ENCODE results near the gene ATG4D. TPM values are rescaled to one million over a fixed set of nuclear protein-coding genes. Genes with fewer than 3 reads are reported as not detected.

ATG4D gene
- total RNA-seq, 1 experiment from 2014 or later = 59.4 TPM

DNA sequence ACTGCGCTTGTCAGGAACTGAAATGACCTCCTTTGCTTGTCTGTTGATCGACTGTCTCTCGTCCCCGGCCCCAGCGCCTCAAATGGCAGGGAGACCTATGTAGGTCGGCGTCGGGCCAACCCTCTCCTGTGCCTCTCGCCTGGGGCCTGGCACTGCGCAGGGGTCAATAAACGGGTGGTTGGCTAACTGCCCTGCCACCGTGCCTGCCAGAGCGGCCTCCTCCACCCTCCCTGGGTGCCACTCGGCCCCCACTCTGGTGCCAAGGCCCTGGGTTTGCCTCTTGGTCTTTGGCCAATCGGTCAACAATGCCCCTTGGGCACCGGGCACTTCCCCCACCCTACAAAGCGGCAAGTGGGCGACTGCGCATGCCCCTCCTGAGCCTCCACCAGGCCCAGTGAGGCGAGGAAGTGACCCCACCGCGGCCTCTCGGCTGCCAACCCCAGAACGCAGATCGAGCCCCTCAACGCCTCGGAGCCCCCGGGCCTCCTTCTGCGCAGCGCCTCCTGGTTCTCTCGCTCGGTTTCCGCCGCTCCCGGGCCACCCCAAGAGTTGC is 41.7 kb upstream of the ATG4D start (continued):
- TF ChIP-seq, protein P1, sequence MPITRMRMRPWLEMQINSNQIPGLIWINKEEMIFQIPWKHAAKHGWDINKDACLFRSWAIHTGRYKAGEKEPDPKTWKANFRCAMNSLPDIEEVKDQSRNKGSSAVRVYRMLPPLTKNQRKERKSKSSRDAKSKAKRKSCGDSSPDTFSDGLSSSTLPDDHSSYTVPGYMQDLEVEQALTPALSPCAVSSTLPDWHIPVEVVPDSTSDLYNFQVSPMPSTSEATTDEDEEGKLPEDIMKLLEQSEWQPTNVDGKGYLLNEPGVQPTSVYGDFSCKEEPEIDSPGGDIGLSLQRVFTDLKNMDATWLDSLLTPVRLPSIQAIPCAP (CRISPR knock-in tag; IDR thresholded peaks at IDR 0.05) = no peak
- TF ChIP-seq, protein P2, sequence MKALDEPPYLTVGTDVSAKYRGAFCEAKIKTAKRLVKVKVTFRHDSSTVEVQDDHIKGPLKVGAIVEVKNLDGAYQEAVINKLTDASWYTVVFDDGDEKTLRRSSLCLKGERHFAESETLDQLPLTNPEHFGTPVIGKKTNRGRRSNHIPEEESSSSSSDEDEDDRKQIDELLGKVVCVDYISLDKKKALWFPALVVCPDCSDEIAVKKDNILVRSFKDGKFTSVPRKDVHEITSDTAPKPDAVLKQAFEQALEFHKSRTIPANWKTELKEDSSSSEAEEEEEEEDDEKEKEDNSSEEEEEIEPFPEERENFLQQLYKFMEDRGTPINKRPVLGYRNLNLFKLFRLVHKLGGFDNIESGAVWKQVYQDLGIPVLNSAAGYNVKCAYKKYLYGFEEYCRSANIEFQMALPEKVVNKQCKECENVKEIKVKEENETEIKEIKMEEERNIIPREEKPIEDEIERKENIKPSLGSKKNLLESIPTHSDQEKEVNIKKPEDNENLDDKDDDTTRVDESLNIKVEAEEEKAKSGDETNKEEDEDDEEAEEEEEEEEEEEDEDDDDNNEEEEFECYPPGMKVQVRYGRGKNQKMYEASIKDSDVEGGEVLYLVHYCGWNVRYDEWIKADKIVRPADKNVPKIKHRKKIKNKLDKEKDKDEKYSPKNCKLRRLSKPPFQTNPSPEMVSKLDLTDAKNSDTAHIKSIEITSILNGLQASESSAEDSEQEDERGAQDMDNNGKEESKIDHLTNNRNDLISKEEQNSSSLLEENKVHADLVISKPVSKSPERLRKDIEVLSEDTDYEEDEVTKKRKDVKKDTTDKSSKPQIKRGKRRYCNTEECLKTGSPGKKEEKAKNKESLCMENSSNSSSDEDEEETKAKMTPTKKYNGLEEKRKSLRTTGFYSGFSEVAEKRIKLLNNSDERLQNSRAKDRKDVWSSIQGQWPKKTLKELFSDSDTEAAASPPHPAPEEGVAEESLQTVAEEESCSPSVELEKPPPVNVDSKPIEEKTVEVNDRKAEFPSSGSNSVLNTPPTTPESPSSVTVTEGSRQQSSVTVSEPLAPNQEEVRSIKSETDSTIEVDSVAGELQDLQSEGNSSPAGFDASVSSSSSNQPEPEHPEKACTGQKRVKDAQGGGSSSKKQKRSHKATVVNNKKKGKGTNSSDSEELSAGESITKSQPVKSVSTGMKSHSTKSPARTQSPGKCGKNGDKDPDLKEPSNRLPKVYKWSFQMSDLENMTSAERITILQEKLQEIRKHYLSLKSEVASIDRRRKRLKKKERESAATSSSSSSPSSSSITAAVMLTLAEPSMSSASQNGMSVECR (CRISPR knock-in tag; IDR thresholded peaks at IDR 0.05; ENCODE audit: borderline replicate concordance) = peak; percentile 41; the same call in 1 of the 2 replicates
- TF ChIP-seq, protein P3, sequence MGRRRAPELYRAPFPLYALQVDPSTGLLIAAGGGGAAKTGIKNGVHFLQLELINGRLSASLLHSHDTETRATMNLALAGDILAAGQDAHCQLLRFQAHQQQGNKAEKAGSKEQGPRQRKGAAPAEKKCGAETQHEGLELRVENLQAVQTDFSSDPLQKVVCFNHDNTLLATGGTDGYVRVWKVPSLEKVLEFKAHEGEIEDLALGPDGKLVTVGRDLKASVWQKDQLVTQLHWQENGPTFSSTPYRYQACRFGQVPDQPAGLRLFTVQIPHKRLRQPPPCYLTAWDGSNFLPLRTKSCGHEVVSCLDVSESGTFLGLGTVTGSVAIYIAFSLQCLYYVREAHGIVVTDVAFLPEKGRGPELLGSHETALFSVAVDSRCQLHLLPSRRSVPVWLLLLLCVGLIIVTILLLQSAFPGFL (CRISPR knock-in tag; IDR thresholded peaks at IDR 0.05; ENCODE audit: borderline replicate concordance) = no peak
- TF ChIP-seq ETV6 (CRISPR knock-in tag; IDR thresholded peaks at IDR 0.05) (no peak), RELA (CRISPR knock-in tag; IDR thresholded peaks at IDR 0.05; ENCODE audit: borderline replicate concordance) (no peak), FOXP1 (CRISPR knock-in tag; IDR thresholded peaks at IDR 0.05; ENCODE audit: borderline replicate concordance) (no peak)
- TF ChIP-seq, protein P4, sequence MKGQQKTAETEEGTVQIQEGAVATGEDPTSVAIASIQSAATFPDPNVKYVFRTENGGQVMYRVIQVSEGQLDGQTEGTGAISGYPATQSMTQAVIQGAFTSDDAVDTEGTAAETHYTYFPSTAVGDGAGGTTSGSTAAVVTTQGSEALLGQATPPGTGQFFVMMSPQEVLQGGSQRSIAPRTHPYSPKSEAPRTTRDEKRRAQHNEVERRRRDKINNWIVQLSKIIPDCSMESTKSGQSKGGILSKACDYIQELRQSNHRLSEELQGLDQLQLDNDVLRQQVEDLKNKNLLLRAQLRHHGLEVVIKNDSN (CRISPR knock-in tag; IDR thresholded peaks at IDR 0.05) = peak; percentile 9; the same call in 1 of the 2 replicates
- TF ChIP-seq, protein P5, sequence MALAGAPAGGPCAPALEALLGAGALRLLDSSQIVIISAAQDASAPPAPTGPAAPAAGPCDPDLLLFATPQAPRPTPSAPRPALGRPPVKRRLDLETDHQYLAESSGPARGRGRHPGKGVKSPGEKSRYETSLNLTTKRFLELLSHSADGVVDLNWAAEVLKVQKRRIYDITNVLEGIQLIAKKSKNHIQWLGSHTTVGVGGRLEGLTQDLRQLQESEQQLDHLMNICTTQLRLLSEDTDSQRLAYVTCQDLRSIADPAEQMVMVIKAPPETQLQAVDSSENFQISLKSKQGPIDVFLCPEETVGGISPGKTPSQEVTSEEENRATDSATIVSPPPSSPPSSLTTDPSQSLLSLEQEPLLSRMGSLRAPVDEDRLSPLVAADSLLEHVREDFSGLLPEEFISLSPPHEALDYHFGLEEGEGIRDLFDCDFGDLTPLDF (CRISPR knock-in tag; IDR thresholded peaks at IDR 0.05) = no peak

DNA sequence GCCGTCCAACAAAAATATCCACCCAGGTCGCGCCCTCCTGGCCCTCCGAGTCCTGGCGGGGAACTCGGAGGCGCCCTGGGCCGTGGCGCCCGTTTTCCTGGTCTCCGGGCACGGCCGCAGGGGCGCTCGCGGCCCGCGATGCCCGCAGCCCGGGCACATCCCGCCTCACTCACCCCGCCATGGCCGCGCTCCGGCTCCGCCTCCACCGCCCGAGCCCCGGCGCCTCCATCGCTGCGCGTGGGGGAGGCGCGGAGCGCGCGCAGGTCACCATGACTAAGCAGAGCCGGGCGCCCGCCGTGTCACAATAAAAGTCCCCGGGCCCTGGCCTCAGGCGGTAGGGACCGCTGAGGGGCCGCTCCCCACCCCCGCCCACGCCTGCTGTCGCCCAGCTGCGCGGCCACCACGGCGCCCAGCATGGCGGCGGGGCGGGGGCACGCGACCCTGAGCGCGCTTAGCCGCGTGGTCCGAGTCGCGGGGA is 41.1 kb upstream of the ATG4D start:
- Mint-ChIP-seq H3K27ac (no peak overlapping the region), H3K36me3 (peaks cover 12% of the 10 kb centered on the region), H3K4me3 (peak overlapping the region; percentile 83), H3K27me3 (ENCODE audit: low read depth) (0 out of 2 replicates have a peak, but pooled peaks cover 4% of the 10 kb centered on the region), H3K4me1 (peaks cover 26% of the 10 kb centered on the region), H3K9me3 (0 out of 2 replicates have a peak, but pooled peaks cover 3% of the 10 kb centered on the region)
- POLR2A ChIA-PET = interaction anchor here (0.6 kb wide), 3 partner anchors 103 to 642 kb away, joined by 3 to 4 read pairs (median 3); no protein-coding TSS in a partner anchor
- ATAC-seq (peak; percentile 67), DNase-seq (ENCODE audit: low spot score) (peak; percentile 89)
- CTCF ChIA-PET = interaction anchor here (0.6 kb wide), 2 partner anchors 27 to 50 kb away, joined by 4 to 6 read pairs; no protein-coding TSS in a partner anchor
- TF ChIP-seq ETV6 (CRISPR knock-in tag; IDR thresholded peaks at IDR 0.05) (peak; percentile 41; the same call in 1 of the 2 replicates), RORB (CRISPR knock-in tag; IDR thresholded peaks at IDR 0.05) (no peak), ZNF396 (CRISPR knock-in tag; IDR thresholded peaks at IDR 0.05; ENCODE audit: borderline replicate concordance) (no peak), MYBL2 (CRISPR knock-in tag; IDR thresholded peaks at IDR 0.05) (peak; percentile 68; the same call in 1 of the 2 replicates), ZNF671 (CRISPR knock-in tag; IDR thresholded peaks at IDR 0.05) (no peak), CBFB (CRISPR knock-in tag; IDR thresholded peaks at IDR 0.05; ENCODE audit: low read depth) (no peak), NR2C2 (CRISPR knock-in tag; IDR thresholded peaks at IDR 0.05) (no peak), ZNF121 (CRISPR knock-in tag; IDR thresholded peaks at IDR 0.05) (0 out of 2 replicates have a peak, but pooled peaks have one; percentile 4), ZNF317 (CRISPR knock-in tag; IDR thresholded peaks at IDR 0.05; ENCODE audit: borderline replicate concordance, low read depth) (peak; percentile 5; the same call in 1 of the 2 replicates)
- TF ChIP-seq, protein P6, sequence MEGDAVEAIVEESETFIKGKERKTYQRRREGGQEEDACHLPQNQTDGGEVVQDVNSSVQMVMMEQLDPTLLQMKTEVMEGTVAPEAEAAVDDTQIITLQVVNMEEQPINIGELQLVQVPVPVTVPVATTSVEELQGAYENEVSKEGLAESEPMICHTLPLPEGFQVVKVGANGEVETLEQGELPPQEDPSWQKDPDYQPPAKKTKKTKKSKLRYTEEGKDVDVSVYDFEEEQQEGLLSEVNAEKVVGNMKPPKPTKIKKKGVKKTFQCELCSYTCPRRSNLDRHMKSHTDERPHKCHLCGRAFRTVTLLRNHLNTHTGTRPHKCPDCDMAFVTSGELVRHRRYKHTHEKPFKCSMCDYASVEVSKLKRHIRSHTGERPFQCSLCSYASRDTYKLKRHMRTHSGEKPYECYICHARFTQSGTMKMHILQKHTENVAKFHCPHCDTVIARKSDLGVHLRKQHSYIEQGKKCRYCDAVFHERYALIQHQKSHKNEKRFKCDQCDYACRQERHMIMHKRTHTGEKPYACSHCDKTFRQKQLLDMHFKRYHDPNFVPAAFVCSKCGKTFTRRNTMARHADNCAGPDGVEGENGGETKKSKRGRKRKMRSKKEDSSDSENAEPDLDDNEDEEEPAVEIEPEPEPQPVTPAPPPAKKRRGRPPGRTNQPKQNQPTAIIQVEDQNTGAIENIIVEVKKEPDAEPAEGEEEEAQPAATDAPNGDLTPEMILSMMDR (IDR thresholded peaks at IDR 0.05) = no peak
- TF ChIP-seq, protein P7, sequence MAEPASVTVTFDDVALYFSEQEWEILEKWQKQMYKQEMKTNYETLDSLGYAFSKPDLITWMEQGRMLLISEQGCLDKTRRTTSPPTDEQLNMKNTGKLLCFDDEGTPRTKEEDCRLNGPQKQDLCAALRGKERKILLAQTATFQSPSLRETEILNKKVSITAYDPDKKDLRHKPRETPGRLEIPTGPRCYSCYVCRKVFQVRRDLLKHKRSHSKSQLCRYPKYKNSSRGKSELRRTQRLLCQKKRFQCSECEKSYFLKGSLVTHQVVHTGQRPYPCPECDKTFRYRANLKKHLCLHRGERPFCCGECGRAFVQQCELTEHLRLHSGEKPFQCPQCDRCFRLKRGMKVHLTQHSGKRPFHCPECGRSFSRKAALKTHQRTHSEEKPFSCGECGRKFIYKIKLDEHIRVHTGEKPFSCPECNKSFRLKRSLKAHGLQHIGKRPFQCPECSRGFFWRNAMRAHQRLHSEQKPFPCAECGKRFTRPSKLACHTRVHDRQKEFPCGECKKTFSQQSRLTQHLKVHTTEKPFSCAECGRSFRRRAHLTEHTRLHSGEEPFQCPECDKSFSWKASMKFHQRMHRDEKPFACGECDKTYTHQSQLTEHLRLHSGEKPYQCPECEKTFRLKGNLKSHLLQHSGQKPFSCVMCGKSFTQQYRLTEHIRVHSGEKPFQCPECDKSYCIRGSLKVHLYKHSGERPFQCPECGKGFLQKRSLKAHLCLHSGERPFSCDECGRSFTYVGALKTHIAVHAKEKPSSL (CRISPR knock-in tag; conservative IDR thresholded peaks at IDR 0.05) = no peak
- TF ChIP-seq, protein P8, sequence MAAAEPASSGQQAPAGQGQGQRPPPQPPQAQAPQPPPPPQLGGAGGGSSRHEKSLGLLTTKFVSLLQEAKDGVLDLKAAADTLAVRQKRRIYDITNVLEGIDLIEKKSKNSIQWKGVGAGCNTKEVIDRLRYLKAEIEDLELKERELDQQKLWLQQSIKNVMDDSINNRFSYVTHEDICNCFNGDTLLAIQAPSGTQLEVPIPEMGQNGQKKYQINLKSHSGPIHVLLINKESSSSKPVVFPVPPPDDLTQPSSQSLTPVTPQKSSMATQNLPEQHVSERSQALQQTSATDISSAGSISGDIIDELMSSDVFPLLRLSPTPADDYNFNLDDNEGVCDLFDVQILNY (CRISPR knock-in tag; IDR thresholded peaks at IDR 0.05) = peak; percentile 64
- TF ChIP-seq, protein P9, sequence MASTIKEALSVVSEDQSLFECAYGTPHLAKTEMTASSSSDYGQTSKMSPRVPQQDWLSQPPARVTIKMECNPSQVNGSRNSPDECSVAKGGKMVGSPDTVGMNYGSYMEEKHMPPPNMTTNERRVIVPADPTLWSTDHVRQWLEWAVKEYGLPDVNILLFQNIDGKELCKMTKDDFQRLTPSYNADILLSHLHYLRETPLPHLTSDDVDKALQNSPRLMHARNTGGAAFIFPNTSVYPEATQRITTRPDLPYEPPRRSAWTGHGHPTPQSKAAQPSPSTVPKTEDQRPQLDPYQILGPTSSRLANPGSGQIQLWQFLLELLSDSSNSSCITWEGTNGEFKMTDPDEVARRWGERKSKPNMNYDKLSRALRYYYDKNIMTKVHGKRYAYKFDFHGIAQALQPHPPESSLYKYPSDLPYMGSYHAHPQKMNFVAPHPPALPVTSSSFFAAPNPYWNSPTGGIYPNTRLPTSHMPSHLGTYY (CRISPR knock-in tag; IDR thresholded peaks at IDR 0.05) = no peak
